ENCODE data around the gene CASZ1.

The CASZ1 gene

DNA sequence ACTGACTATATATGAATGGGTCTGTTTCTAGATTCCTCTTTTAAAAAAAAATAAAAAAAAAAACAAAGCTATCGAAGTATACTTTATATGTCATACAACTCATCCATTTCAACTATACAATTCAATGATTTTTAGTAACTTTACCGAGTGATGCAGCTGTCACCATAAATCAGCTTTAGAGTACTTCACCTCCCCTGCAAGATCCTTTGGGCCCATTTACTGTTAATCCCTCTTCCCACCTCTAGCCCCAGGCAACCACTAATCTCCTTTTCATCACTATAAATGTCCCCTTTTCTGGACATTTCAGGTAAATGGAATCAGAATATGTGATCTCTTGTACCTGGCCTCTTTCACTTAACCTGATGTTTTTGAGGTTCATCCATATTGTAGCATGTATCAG lies 187.8 kb downstream of the CASZ1 start:
- H3K4me3 ChIP-seq (ENCODE audit: low read depth, low read length) = no peak overlapping the region
- ChIA-PET CTCF (interaction anchor here (0.7 kb wide), 1 partner anchor 11 kb away, joined by 3 read pairs; no protein-coding TSS in a partner anchor), POLR2A (no interaction called here)
- no peak for DNase-seq (ENCODE audit: low read depth, low spot score)
- TF ChIP-seq, protein P1, sequence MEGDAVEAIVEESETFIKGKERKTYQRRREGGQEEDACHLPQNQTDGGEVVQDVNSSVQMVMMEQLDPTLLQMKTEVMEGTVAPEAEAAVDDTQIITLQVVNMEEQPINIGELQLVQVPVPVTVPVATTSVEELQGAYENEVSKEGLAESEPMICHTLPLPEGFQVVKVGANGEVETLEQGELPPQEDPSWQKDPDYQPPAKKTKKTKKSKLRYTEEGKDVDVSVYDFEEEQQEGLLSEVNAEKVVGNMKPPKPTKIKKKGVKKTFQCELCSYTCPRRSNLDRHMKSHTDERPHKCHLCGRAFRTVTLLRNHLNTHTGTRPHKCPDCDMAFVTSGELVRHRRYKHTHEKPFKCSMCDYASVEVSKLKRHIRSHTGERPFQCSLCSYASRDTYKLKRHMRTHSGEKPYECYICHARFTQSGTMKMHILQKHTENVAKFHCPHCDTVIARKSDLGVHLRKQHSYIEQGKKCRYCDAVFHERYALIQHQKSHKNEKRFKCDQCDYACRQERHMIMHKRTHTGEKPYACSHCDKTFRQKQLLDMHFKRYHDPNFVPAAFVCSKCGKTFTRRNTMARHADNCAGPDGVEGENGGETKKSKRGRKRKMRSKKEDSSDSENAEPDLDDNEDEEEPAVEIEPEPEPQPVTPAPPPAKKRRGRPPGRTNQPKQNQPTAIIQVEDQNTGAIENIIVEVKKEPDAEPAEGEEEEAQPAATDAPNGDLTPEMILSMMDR (IDR thresholded peaks at IDR 0.05; ENCODE audit: insufficient read depth, low read length, missing control alignments) = no peak

DNA sequence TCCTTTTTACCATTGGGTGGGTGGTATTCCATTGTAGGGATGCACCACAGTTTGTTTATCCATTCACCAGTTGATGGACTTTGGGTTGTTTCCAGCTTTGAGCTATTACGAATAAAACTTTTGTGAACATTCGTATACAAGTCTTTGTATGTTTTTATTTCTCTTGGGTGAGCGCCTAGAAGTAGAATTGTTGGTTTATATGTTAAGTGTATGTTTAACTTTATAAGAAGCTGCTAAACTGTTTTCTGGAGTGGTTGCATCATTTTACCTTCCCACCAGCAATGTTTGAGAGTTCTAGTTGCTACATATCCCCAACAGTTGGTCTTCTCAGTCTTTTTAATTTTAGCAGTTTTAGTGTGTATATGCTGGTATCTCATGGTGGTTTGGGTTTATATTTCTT lies 189.2 kb downstream of the CASZ1 start:
- ChIA-PET POLR2A (no interaction called here), CTCF (no interaction called here)
- no peak overlapping the region for H3K4me3 ChIP-seq (ENCODE audit: low read depth, low read length)
- no peak for DNase-seq (ENCODE audit: low read depth, low spot score)
- TF ChIP-seq, protein P1 (IDR thresholded peaks at IDR 0.05; ENCODE audit: insufficient read depth, low read length, missing control alignments) = no peak

DNA sequence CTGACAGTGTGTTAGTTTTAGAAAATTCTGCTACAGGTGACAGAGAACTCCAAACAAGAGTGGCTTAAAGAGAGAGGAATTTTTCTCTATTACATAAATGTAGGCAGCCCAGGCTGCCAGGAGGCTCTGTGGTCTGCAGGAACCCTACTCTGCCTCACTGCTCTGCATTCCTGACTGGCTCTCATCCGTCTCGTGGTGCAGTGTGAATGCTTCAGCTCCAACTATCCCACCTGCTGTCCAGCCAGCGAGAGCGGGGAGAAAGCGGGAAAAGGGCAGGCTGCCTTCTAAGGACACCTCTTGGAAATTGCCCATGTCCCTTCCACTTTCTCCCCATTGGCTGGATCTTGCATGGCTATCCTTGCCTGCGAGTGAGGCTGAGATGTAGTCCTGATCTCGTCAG lies 190.4 kb downstream of the CASZ1 start:
- POLR2A ChIA-PET = no interaction called here
- no peak for DNase-seq (ENCODE audit: low read depth, low spot score)
- CTCF ChIA-PET = interaction anchor here (0.9 kb wide), 1 partner anchor 112 kb away, joined by 3 read pairs; no protein-coding TSS in a partner anchor
- no peak overlapping the region for H3K4me3 ChIP-seq (ENCODE audit: low read depth, low read length)
- TF ChIP-seq, protein P1 (IDR thresholded peaks at IDR 0.05; ENCODE audit: insufficient read depth, low read length, missing control alignments) = no peak

DNA sequence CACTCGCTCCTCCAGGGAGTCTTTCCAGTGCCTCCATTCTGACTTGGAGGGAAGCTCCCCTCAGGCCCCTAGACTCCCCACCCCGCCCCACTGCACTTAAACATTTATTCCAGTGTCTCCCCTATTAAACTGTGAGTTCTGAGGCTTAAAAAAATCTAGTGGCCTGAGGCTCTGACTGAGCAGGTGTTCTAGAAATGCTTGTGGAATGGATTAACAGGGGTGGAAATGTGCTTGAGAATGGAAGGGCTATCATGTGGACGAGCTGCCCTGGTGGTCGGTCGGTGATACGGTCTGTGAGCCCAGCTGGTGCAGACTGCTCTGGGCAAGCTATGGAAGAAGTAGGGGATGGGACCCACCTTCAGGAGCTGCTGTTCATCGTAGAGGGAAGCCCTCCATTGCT lies 191.5 kb downstream of the CASZ1 start:
- ChIA-PET CTCF (no interaction called here), POLR2A (no interaction called here)
- H3K4me3 ChIP-seq (ENCODE audit: low read depth, low read length) = no peak overlapping the region
- no peak for DNase-seq (ENCODE audit: low read depth, low spot score)
- TF ChIP-seq, protein P1 (IDR thresholded peaks at IDR 0.05; ENCODE audit: insufficient read depth, low read length, missing control alignments) = no peak

DNA sequence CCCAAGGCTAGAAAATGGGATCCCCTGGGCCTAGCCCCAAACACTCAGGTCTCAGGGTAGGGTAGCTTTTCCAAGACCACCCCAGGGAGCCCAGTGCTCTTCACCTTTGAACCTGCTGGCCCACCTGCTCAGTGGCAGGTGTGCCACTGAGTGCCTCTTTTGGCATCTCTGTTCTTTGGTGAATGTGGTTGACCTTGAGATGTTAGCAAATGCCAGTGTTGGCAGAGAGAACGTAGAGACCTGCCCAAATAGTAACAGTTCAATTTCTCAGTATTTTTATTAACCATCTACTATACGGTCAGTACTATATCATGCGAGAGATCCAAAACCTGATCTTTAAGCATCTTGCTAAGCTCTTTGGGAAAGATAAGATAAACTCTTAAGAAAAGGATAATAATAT lies 193.5 kb downstream of the CASZ1 start:
- CTCF ChIA-PET = no interaction called here
- H3K4me3 ChIP-seq (ENCODE audit: low read depth, low read length) = no peak overlapping the region
- TF ChIP-seq, protein P1 (IDR thresholded peaks at IDR 0.05; ENCODE audit: insufficient read depth, low read length, missing control alignments) = no peak
- POLR2A ChIA-PET = no interaction called here
- no peak for DNase-seq (ENCODE audit: low read depth, low spot score)

DNA sequence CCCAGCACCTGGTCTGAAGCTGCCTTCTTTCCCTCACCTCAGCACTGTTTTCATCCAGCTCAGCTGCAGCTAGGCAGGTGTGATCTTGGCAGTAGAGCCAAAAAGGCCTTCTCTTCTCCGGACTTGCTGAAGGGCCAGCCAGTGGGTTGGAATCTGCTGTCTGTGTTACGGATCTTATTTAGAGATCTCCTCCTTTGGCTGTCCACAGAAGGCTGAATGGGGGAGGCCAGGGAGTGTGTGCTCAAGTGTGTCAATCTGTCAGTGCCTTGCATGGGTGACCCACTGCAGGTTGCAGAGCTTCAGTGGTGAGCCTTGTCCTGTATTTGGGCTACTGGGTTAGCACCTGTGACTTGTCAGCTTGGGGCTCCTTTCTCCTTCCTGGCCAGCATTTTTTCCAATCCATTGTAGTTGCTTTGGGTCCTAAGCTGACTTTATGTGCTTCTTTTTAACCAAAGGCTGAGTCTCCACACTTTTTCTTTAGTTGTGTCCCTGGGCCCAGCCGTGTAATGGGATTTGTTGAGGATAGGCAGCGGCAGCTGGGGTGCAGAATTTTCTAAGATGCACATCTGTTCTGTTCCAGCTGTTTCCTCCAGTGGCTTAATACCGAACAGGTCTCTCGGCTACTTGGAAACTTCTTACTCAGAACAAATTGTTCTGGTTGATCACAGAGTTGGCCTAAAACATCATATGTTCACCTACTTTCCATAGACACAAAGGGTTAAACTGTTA lies 194.9 kb downstream of the CASZ1 start:
- no peak overlapping the region for H3K4me3 ChIP-seq (ENCODE audit: low read depth, low read length)
- no peak for DNase-seq (ENCODE audit: low read depth, low spot score)
- CTCF ChIA-PET = interaction anchor here (1.4 kb wide), 1 partner anchor 16 kb away, joined by 3 read pairs; no protein-coding TSS in a partner anchor
- TF ChIP-seq, protein P1 (IDR thresholded peaks at IDR 0.05; ENCODE audit: insufficient read depth, low read length, missing control alignments) = no peak
- POLR2A ChIA-PET = interaction anchor here (0.7 kb wide), 1 partner anchor 73 kb away, joined by 5 read pairs; no protein-coding TSS in a partner anchor

Data from AG04449 (cell line).